ENCODE data around the gene PCLO.

The PCLO gene

GRCh38 chr7:82810558-82811259 is 352.0 kb downstream of the PCLO start:
- TF ChIP-seq POLR2AphosphoS5 (IDR thresholded peaks at IDR 0.05; ENCODE audit: low read depth, low read length) (no peak), POLR2A (IDR thresholded peaks at IDR 0.05; ENCODE audit: low read depth, low read length) (no peak), TAF1 (IDR thresholded peaks at IDR 0.05; ENCODE audit: borderline replicate concordance, low read depth, low read length) (no peak)
- FAIRE-seq (peak; percentile 62), DNase-seq (ENCODE audit: insufficient read length) (no peak)

GRCh38 chr7:82808633-82809032 is 354.1 kb downstream of the PCLO start:
- TF ChIP-seq POLR2A (IDR thresholded peaks at IDR 0.05; ENCODE audit: low read depth, low read length), result no peak
- TF ChIP-seq TAF1 (IDR thresholded peaks at IDR 0.05; ENCODE audit: borderline replicate concordance, low read depth, low read length), result no peak
- no peak for TF ChIP-seq POLR2AphosphoS5 (IDR thresholded peaks at IDR 0.05; ENCODE audit: low read depth, low read length)
- no peak for FAIRE-seq

GRCh38 chr7:82805527-82805960 is 357.1 kb downstream of the PCLO start:
- DNase-seq (ENCODE audit: insufficient read length) (no peak), FAIRE-seq (no peak)
- TF ChIP-seq POLR2AphosphoS5 (IDR thresholded peaks at IDR 0.05; ENCODE audit: low read depth, low read length), result no peak
- no peak for TF ChIP-seq POLR2A (IDR thresholded peaks at IDR 0.05; ENCODE audit: low read depth, low read length)
- TF ChIP-seq TAF1 (IDR thresholded peaks at IDR 0.05; ENCODE audit: borderline replicate concordance, low read depth, low read length), result no peak

More at GRCh38 chr7:82808633-82809032, 354.1 kb downstream of the PCLO start:
- DNase-seq (ENCODE audit: insufficient read length), result no peak

- FAIRE-seq (no peak), DNase-seq (ENCODE audit: insufficient read length) (no peak)
- no peak for TF ChIP-seq TAF1 (IDR thresholded peaks at IDR 0.05; ENCODE audit: borderline replicate concordance, low read depth, low read length)
- no peak for TF ChIP-seq POLR2A (IDR thresholded peaks at IDR 0.05; ENCODE audit: low read depth, low read length)
- TF ChIP-seq POLR2AphosphoS5 (IDR thresholded peaks at IDR 0.05; ENCODE audit: low read depth, low read length), result no peak
Observed at GRCh38 chr7:82803411-82803810, 359.3 kb downstream of the PCLO start.

- no peak for DNase-seq (ENCODE audit: insufficient read length)
- FAIRE-seq, result no peak
- TF ChIP-seq TAF1 (IDR thresholded peaks at IDR 0.05; ENCODE audit: borderline replicate concordance, low read depth, low read length) (no peak), POLR2A (IDR thresholded peaks at IDR 0.05; ENCODE audit: low read depth, low read length) (no peak), POLR2AphosphoS5 (IDR thresholded peaks at IDR 0.05; ENCODE audit: low read depth, low read length) (no peak)
Observed at GRCh38 chr7:82789883-82790609, 372.6 kb downstream of the PCLO start.

- FAIRE-seq, result no peak
- TF ChIP-seq POLR2AphosphoS5 (IDR thresholded peaks at IDR 0.05; ENCODE audit: low read depth, low read length), result no peak
- TF ChIP-seq POLR2A (IDR thresholded peaks at IDR 0.05; ENCODE audit: low read depth, low read length), result no peak
- no peak for TF ChIP-seq TAF1 (IDR thresholded peaks at IDR 0.05; ENCODE audit: borderline replicate concordance, low read depth, low read length)
- DNase-seq (ENCODE audit: insufficient read length), result no peak
Observed at GRCh38 chr7:82778021-82778420, 384.7 kb downstream of the PCLO start.

- DNase-seq (ENCODE audit: insufficient read length) (no peak), FAIRE-seq (no peak)
- TF ChIP-seq POLR2AphosphoS5 (IDR thresholded peaks at IDR 0.05; ENCODE audit: low read depth, low read length) (no peak), POLR2A (IDR thresholded peaks at IDR 0.05; ENCODE audit: low read depth, low read length) (no peak), TAF1 (IDR thresholded peaks at IDR 0.05; ENCODE audit: borderline replicate concordance, low read depth, low read length) (no peak)
Observed at GRCh38 chr7:82762880-82763279, 399.8 kb downstream of the PCLO start.

GRCh38 chr7:82760831-82761230 is 401.9 kb downstream of the PCLO start:
- DNase-seq (ENCODE audit: insufficient read length) (no peak), FAIRE-seq (no peak)
- no peak for TF ChIP-seq POLR2AphosphoS5 (IDR thresholded peaks at IDR 0.05; ENCODE audit: low read depth, low read length)
- no peak for TF ChIP-seq POLR2A (IDR thresholded peaks at IDR 0.05; ENCODE audit: low read depth, low read length)
- TF ChIP-seq TAF1 (IDR thresholded peaks at IDR 0.05; ENCODE audit: borderline replicate concordance, low read depth, low read length), result no peak

- DNase-seq (ENCODE audit: insufficient read length) (no peak), FAIRE-seq (no peak)
- no peak for TF ChIP-seq POLR2A (IDR thresholded peaks at IDR 0.05; ENCODE audit: low read depth, low read length)
- no peak for TF ChIP-seq TAF1 (IDR thresholded peaks at IDR 0.05; ENCODE audit: borderline replicate concordance, low read depth, low read length)
- no peak for TF ChIP-seq POLR2AphosphoS5 (IDR thresholded peaks at IDR 0.05; ENCODE audit: low read depth, low read length)
Observed at GRCh38 chr7:82760074-82760473, 402.6 kb downstream of the PCLO start.

GRCh38 chr7:82755705-82756551 is 406.8 kb downstream of the PCLO start:
- FAIRE-seq (no peak), DNase-seq (ENCODE audit: insufficient read length) (no peak)
- TF ChIP-seq POLR2A (IDR thresholded peaks at IDR 0.05; ENCODE audit: low read depth, low read length) (no peak), POLR2AphosphoS5 (IDR thresholded peaks at IDR 0.05; ENCODE audit: low read depth, low read length) (no peak), TAF1 (IDR thresholded peaks at IDR 0.05; ENCODE audit: borderline replicate concordance, low read depth, low read length) (no peak)

GRCh38 chr7:82750007-82750406 is 412.7 kb downstream of the PCLO start:
- FAIRE-seq, result no peak
- no peak for DNase-seq (ENCODE audit: insufficient read length)
- TF ChIP-seq POLR2A (IDR thresholded peaks at IDR 0.05; ENCODE audit: low read depth, low read length) (no peak), POLR2AphosphoS5 (IDR thresholded peaks at IDR 0.05; ENCODE audit: low read depth, low read length) (no peak)
